Progenitor cell of endocrine pancreas (in vitro differentiated cells): ENCODE measurements around the gene GALNT1. TPM values are rescaled to one million over a fixed set of nuclear protein-coding genes. Genes with fewer than 3 reads are reported as not detected.

ENCODE experiments used
- DNase-seq: peaks from one replicate; pipeline ENCODE4 v3.0.0; 2021; ENCODE audit warnings: low spot score; ENCODE audit not compliant: unreplicated experiment
- H3K27ac Mint-ChIP-seq: 2 replicates; pipeline ENCODE4 v1.8.0; 2021; ENCODE audit warnings: mild to moderate bottlenecking, moderate library complexity, mixed read lengths
- H3K27me3 Mint-ChIP-seq: 2 replicates; pipeline ENCODE4 v1.8.0; 2021; ENCODE audit warnings: mixed read lengths
- H3K36me3 Mint-ChIP-seq: 2 replicates; pipeline ENCODE4 v1.8.0; 2022; ENCODE audit warnings: mixed read lengths; ENCODE audit not compliant: insufficient read depth
- H3K4me1 Mint-ChIP-seq: 2 replicates; pipeline ENCODE4 v1.8.0; 2021; ENCODE audit warnings: low read depth, mixed read lengths
- H3K4me3 Mint-ChIP-seq: 2 replicates; pipeline ENCODE4 v1.8.0; 2021; ENCODE audit warnings: low read depth, mild to moderate bottlenecking, moderate library complexity, mixed read lengths
- H3K9me3 Mint-ChIP-seq: 2 replicates; pipeline ENCODE4 v1.8.0; 2021; ENCODE audit warnings: low read depth, mixed read lengths
- total RNA-seq: library from RNA; stranded (reverse); gene quantifications from 2 replicates; pipeline ENCODE4 v1.2.1, GENCODE V29; 2021
- TF ChIP-seq, protein P1 (sequence below): fragments of 200-600 bp; sonication (generic); IDR thresholded peaks from one replicate; pipeline ENCODE4 v1.5.0; 2021; ENCODE audit warnings: antibody characterized with exemption, mild to moderate bottlenecking; ENCODE audit not compliant: unreplicated experiment

Gene GALNT1
- total RNA-seq, 1 donor from 2014 or later: 92.8 TPM

- H3K27ac Mint-ChIP-seq: no peak overlapping the region
- DNase-seq: no peak
- peaks cover 8% of the 10 kb centered on the region for H3K27me3 Mint-ChIP-seq
- peaks cover 5% of the 10 kb centered on the region for H3K4me1 Mint-ChIP-seq
- H3K36me3 Mint-ChIP-seq: no peaks in the 10 kb centered on the region
- TF ChIP-seq, protein P1, sequence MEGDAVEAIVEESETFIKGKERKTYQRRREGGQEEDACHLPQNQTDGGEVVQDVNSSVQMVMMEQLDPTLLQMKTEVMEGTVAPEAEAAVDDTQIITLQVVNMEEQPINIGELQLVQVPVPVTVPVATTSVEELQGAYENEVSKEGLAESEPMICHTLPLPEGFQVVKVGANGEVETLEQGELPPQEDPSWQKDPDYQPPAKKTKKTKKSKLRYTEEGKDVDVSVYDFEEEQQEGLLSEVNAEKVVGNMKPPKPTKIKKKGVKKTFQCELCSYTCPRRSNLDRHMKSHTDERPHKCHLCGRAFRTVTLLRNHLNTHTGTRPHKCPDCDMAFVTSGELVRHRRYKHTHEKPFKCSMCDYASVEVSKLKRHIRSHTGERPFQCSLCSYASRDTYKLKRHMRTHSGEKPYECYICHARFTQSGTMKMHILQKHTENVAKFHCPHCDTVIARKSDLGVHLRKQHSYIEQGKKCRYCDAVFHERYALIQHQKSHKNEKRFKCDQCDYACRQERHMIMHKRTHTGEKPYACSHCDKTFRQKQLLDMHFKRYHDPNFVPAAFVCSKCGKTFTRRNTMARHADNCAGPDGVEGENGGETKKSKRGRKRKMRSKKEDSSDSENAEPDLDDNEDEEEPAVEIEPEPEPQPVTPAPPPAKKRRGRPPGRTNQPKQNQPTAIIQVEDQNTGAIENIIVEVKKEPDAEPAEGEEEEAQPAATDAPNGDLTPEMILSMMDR: no peak
- no peak overlapping the region for H3K4me3 Mint-ChIP-seq
- no peaks in the 10 kb centered on the region for H3K9me3 Mint-ChIP-seq
Measured at GRCh38 chr18:35749701-35750100, 168.2 kb downstream of the GALNT1 start.

- no peaks in the 10 kb centered on the region for H3K36me3 Mint-ChIP-seq
- H3K27ac Mint-ChIP-seq: no peak overlapping the region
- peaks cover 11% of the 10 kb centered on the region for H3K4me1 Mint-ChIP-seq
- H3K27me3 Mint-ChIP-seq: peaks cover 8% of the 10 kb centered on the region
- TF ChIP-seq, protein P1: no peak
- H3K4me3 Mint-ChIP-seq: no peak overlapping the region
- H3K9me3 Mint-ChIP-seq: no peaks in the 10 kb centered on the region
- DNase-seq: no peak
Measured at GRCh38 chr18:35750929-35751328, 169.4 kb downstream of the GALNT1 start.

DNA sequence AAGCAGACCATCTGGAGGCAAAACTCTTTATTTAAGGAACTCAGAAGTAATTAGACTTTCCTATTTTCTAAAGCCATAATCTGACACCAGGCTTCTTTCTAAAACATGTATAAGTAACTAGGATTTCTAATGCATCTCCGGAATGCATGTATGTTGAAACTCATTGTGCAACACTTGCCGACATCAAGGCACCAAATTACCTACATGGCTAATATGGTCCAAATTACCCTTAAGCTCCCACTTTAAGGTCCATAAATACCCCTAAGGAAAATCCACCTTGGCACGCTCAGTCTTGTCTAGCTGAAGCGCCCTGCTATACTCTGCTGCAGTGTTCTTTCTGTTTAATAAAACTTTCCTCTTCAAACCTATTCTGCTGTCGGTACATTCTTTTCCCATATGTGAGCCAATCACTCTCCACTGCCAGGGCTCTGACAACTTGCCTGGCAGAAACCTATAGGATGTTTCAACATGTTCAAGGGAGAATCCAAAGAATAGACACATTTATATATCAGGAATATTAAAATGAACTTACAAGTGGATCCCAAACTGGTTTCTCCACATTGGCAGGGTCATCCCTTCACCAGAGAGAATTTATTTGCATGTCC is 171.9 kb downstream of the GALNT1 start:
- no peak overlapping the region for H3K4me3 Mint-ChIP-seq

DNA sequence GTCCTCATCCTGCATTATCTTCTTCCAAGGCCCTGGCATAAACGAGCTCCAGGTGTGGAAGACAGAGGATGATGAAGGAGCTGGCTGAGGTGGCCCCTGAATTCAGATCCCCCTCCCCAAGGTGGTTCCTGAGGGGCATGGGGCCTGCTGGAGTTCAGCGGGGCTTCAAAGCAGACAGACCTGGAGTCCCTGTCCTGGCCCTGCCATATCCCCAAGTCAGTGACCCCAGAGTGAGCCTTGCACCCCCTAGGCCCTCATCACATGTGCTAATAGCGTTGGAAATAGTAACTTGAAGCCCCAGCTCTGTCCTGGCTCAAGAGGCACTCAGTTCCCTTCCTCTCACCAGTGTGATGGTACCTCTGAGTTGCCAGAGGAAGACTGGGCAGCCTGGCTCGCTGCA is 172.9 kb downstream of the GALNT1 start:
- Mint-ChIP-seq H3K36me3 (no peaks in the 10 kb centered on the region), H3K27ac (no peak overlapping the region)

More for the DNA sequence above, 171.9 kb downstream of the GALNT1 start:
- Mint-ChIP-seq H3K4me1 (peaks cover 11% of the 10 kb centered on the region), H3K9me3 (peaks cover 9% of the 10 kb centered on the region), H3K36me3 (no peaks in the 10 kb centered on the region), H3K27me3 (peaks cover 8% of the 10 kb centered on the region), H3K27ac (no peak overlapping the region)
- TF ChIP-seq, protein P1: no peak
- no peak for DNase-seq

GRCh38 chr18:35755369-35755768 is 173.8 kb downstream of the GALNT1 start:
- H3K27ac Mint-ChIP-seq: no peak overlapping the region
- H3K4me3 Mint-ChIP-seq: no peak overlapping the region
- peaks cover 2% of the 10 kb centered on the region for H3K27me3 Mint-ChIP-seq
- H3K4me1 Mint-ChIP-seq: peaks cover 6% of the 10 kb centered on the region
- TF ChIP-seq, protein P1: no peak
- H3K36me3 Mint-ChIP-seq: peaks cover 1% of the 10 kb centered on the region
- H3K9me3 Mint-ChIP-seq: peaks cover 15% of the 10 kb centered on the region
- no peak for DNase-seq

More for the DNA sequence above, 172.9 kb downstream of the GALNT1 start:
- H3K27me3 Mint-ChIP-seq: peaks cover 2% of the 10 kb centered on the region
- peaks cover 6% of the 10 kb centered on the region for H3K4me1 Mint-ChIP-seq
- no peak overlapping the region for H3K4me3 Mint-ChIP-seq
- H3K9me3 Mint-ChIP-seq: peaks cover 9% of the 10 kb centered on the region
- TF ChIP-seq, protein P1: no peak
- DNase-seq: no peak
